ENCODE data around the gene GYPC.
"Not testable (repeated sequence)": the region's sequence is repeated elsewhere in the genome, so short reads cannot be mapped to it uniquely, and the experiment has no call there.

The GYPC gene

GRCh38 chr2:126639276-126639675 lies 16.7 kb upstream of the GYPC start:
- no peaks in the 10 kb centered on the region for H3K9me3 ChIP-seq (ENCODE audit: insufficient read depth, low read depth, low read length)
- peaks cover 5% of the 10 kb centered on the region; the same call in 1 of the 2 replicates for H3K4me1 ChIP-seq (ENCODE audit: insufficient read depth, low read length)
- no peak overlapping the region for H3K27ac ChIP-seq (ENCODE audit: low read length)
- H3K9ac ChIP-seq (ENCODE audit: low read depth, low read length), result no peak overlapping the region
- H3K27me3 ChIP-seq (ENCODE audit: insufficient read depth, low read length), result no peaks in the 10 kb centered on the region
- no peak overlapping the region for H3K4me3 ChIP-seq (ENCODE audit: low read length)
- H3K36me3 ChIP-seq (ENCODE audit: insufficient read depth, low read depth, low read length), result no peaks in the 10 kb centered on the region

GRCh38 chr2:126641294-126641693 lies 14.7 kb upstream of the GYPC start:
- not testable (repeated sequence) for H3K36me3 ChIP-seq (ENCODE audit: insufficient read depth, low read depth, low read length); H3K27ac ChIP-seq (ENCODE audit: low read length); H3K27me3 ChIP-seq (ENCODE audit: insufficient read depth, low read length); H3K4me3 ChIP-seq (ENCODE audit: low read length); H3K9ac ChIP-seq (ENCODE audit: low read depth, low read length); H3K9me3 ChIP-seq (ENCODE audit: insufficient read depth, low read depth, low read length); H3K4me1 ChIP-seq (ENCODE audit: insufficient read depth, low read length)

- Histone ChIP-seq H3K9me3 (ENCODE audit: insufficient read depth, low read depth, low read length) (no peaks in the 10 kb centered on the region), H3K4me3 (ENCODE audit: low read length) (no peak overlapping the region), H3K9ac (ENCODE audit: low read depth, low read length) (no peak overlapping the region), H3K27ac (ENCODE audit: low read length) (no peak overlapping the region), H3K4me1 (ENCODE audit: insufficient read depth, low read length) (peaks cover 5% of the 10 kb centered on the region; the same call in 1 of the 2 replicates), H3K27me3 (ENCODE audit: insufficient read depth, low read length) (no peaks in the 10 kb centered on the region), H3K36me3 (ENCODE audit: insufficient read depth, low read depth, low read length) (no peaks in the 10 kb centered on the region)
Measured at GRCh38 chr2:126642031-126642430, 13.9 kb upstream of the GYPC start.

- Histone ChIP-seq H3K9me3 (ENCODE audit: insufficient read depth, low read depth, low read length) (no peaks in the 10 kb centered on the region), H3K36me3 (ENCODE audit: insufficient read depth, low read depth, low read length) (no peaks in the 10 kb centered on the region), H3K4me3 (ENCODE audit: low read length) (no peak overlapping the region), H3K27me3 (ENCODE audit: insufficient read depth, low read length) (no peaks in the 10 kb centered on the region), H3K4me1 (ENCODE audit: insufficient read depth, low read length) (peaks cover 5% of the 10 kb centered on the region; the same call in 1 of the 2 replicates), H3K9ac (ENCODE audit: low read depth, low read length) (no peak overlapping the region), H3K27ac (ENCODE audit: low read length) (no peak overlapping the region)
Measured at GRCh38 chr2:126643431-126643830, 12.5 kb upstream of the GYPC start.

GRCh38 chr2:126643972-126644371 lies 12.0 kb upstream of the GYPC start:
- H3K27ac ChIP-seq (ENCODE audit: low read length), result no peak overlapping the region

GRCh38 chr2:126644630-126645191 lies 11.2 kb upstream of the GYPC start:
- Histone ChIP-seq H3K27ac (ENCODE audit: low read length) (no peak overlapping the region), H3K4me3 (ENCODE audit: low read length) (no peak overlapping the region)

More at GRCh38 chr2:126643972-126644371, 12.0 kb upstream of the GYPC start:
- H3K4me3 ChIP-seq (ENCODE audit: low read length), result no peak overlapping the region
- H3K4me1 ChIP-seq (ENCODE audit: insufficient read depth, low read length), result peaks cover 5% of the 10 kb centered on the region; the same call in 1 of the 2 replicates
- H3K9me3 ChIP-seq (ENCODE audit: insufficient read depth, low read depth, low read length), result no peaks in the 10 kb centered on the region
- H3K9ac ChIP-seq (ENCODE audit: low read depth, low read length), result no peak overlapping the region
- no peaks in the 10 kb centered on the region for H3K27me3 ChIP-seq (ENCODE audit: insufficient read depth, low read length)
- H3K36me3 ChIP-seq (ENCODE audit: insufficient read depth, low read depth, low read length), result no peaks in the 10 kb centered on the region

GRCh38 chr2:126645211-126645618 lies 10.7 kb upstream of the GYPC start:
- Histone ChIP-seq H3K36me3 (ENCODE audit: insufficient read depth, low read depth, low read length) (no peaks in the 10 kb centered on the region), H3K27me3 (ENCODE audit: insufficient read depth, low read length) (no peaks in the 10 kb centered on the region), H3K4me1 (ENCODE audit: insufficient read depth, low read length) (peaks cover 5% of the 10 kb centered on the region; the same call in 1 of the 2 replicates), H3K27ac (ENCODE audit: low read length) (no peak overlapping the region), H3K4me3 (ENCODE audit: low read length) (no peak overlapping the region), H3K9ac (ENCODE audit: low read depth, low read length) (no peak overlapping the region), H3K9me3 (ENCODE audit: insufficient read depth, low read depth, low read length) (no peaks in the 10 kb centered on the region)

More at GRCh38 chr2:126644630-126645191, 11.2 kb upstream of the GYPC start:
- no peaks in the 10 kb centered on the region for H3K36me3 ChIP-seq (ENCODE audit: insufficient read depth, low read depth, low read length)
- no peaks in the 10 kb centered on the region for H3K9me3 ChIP-seq (ENCODE audit: insufficient read depth, low read depth, low read length)
- no peak overlapping the region for H3K9ac ChIP-seq (ENCODE audit: low read depth, low read length)
- H3K4me1 ChIP-seq (ENCODE audit: insufficient read depth, low read length), result peaks cover 5% of the 10 kb centered on the region; the same call in 1 of the 2 replicates
- no peaks in the 10 kb centered on the region for H3K27me3 ChIP-seq (ENCODE audit: insufficient read depth, low read length)

- no peak overlapping the region for H3K27ac ChIP-seq (ENCODE audit: low read length)
- H3K36me3 ChIP-seq (ENCODE audit: insufficient read depth, low read depth, low read length), result no peaks in the 10 kb centered on the region
- H3K9me3 ChIP-seq (ENCODE audit: insufficient read depth, low read depth, low read length), result no peaks in the 10 kb centered on the region
- H3K9ac ChIP-seq (ENCODE audit: low read depth, low read length), result no peak overlapping the region
- H3K4me3 ChIP-seq (ENCODE audit: low read length), result no peak overlapping the region
- H3K4me1 ChIP-seq (ENCODE audit: insufficient read depth, low read length), result peaks cover 5% of the 10 kb centered on the region; the same call in 1 of the 2 replicates
- H3K27me3 ChIP-seq (ENCODE audit: insufficient read depth, low read length), result no peaks in the 10 kb centered on the region
Measured at GRCh38 chr2:126646026-126646425, 9.9 kb upstream of the GYPC start.

GRCh38 chr2:126647714-126648344 lies 8.1 kb upstream of the GYPC start:
- H3K9ac ChIP-seq (ENCODE audit: low read depth, low read length); H3K9me3 ChIP-seq (ENCODE audit: insufficient read depth, low read depth, low read length); H3K27ac ChIP-seq (ENCODE audit: low read length); H3K36me3 ChIP-seq (ENCODE audit: insufficient read depth, low read depth, low read length); H3K4me1 ChIP-seq (ENCODE audit: insufficient read depth, low read length); H3K27me3 ChIP-seq (ENCODE audit: insufficient read depth, low read length); H3K4me3 ChIP-seq (ENCODE audit: low read length): not testable (repeated sequence)

GRCh38 chr2:126648345-126648786 lies 7.6 kb upstream of the GYPC start:
- H3K9me3 ChIP-seq (ENCODE audit: insufficient read depth, low read depth, low read length); H3K27ac ChIP-seq (ENCODE audit: low read length); H3K4me1 ChIP-seq (ENCODE audit: insufficient read depth, low read length); H3K4me3 ChIP-seq (ENCODE audit: low read length); H3K36me3 ChIP-seq (ENCODE audit: insufficient read depth, low read depth, low read length); H3K27me3 ChIP-seq (ENCODE audit: insufficient read depth, low read length); H3K9ac ChIP-seq (ENCODE audit: low read depth, low read length): not testable (repeated sequence)

GRCh38 chr2:126649101-126649500 lies 6.9 kb upstream of the GYPC start:
- Histone ChIP-seq H3K27ac (ENCODE audit: low read length) (no peak overlapping the region), H3K9ac (ENCODE audit: low read depth, low read length) (no peak overlapping the region), H3K4me1 (ENCODE audit: insufficient read depth, low read length) (no peaks in the 10 kb centered on the region), H3K36me3 (ENCODE audit: insufficient read depth, low read depth, low read length) (no peaks in the 10 kb centered on the region), H3K4me3 (ENCODE audit: low read length) (no peak overlapping the region), H3K9me3 (ENCODE audit: insufficient read depth, low read depth, low read length) (no peaks in the 10 kb centered on the region), H3K27me3 (ENCODE audit: insufficient read depth, low read length) (no peaks in the 10 kb centered on the region)

- Histone ChIP-seq H3K4me3 (ENCODE audit: low read length) (no peak overlapping the region), H3K27me3 (ENCODE audit: insufficient read depth, low read length) (peaks cover 12% of the 10 kb centered on the region), H3K9ac (ENCODE audit: low read depth, low read length) (no peak overlapping the region), H3K27ac (ENCODE audit: low read length) (no peak overlapping the region), H3K4me1 (ENCODE audit: insufficient read depth, low read length) (peaks cover 7% of the 10 kb centered on the region; the same call in 1 of the 2 replicates), H3K36me3 (ENCODE audit: insufficient read depth, low read depth, low read length) (no peaks in the 10 kb centered on the region), H3K9me3 (ENCODE audit: insufficient read depth, low read depth, low read length) (no peaks in the 10 kb centered on the region)
Measured at GRCh38 chr2:126650994-126651393, 5.0 kb upstream of the GYPC start.
